ENCODE data around the gene OR13C2. TPM values are rescaled to one million over a fixed set of nuclear protein-coding genes. Genes with fewer than 3 reads are reported as not detected.

The OR13C2 gene
- total RNA-seq, 1 donor from 2014 or later = not detected

DNA sequence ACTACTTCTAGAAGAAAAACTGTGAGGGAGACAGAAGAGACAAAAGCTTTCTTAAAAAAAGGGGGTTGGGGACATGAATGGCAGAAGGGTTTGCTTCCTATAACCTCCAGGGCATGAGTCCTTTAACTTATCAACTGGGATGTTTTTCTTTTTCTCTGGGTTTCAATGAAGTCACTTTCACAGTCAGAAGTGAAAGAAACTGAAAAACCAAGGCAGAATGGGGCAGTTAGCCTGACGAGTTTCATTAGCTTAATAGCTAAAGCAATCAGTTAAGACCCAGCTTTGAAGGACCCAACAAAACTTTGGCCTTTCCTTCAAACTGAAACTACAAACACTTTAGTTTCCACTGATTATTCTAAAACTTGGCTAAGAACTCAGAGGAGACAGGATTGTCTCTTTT lies 41.1 kb downstream of the OR13C2 start:
- H3K4me3 ChIP-seq (ENCODE audit: low read depth, low read length) = no peak overlapping the region
- no peak for DNase-seq (ENCODE audit: low read depth)
- TF ChIP-seq, protein P1, sequence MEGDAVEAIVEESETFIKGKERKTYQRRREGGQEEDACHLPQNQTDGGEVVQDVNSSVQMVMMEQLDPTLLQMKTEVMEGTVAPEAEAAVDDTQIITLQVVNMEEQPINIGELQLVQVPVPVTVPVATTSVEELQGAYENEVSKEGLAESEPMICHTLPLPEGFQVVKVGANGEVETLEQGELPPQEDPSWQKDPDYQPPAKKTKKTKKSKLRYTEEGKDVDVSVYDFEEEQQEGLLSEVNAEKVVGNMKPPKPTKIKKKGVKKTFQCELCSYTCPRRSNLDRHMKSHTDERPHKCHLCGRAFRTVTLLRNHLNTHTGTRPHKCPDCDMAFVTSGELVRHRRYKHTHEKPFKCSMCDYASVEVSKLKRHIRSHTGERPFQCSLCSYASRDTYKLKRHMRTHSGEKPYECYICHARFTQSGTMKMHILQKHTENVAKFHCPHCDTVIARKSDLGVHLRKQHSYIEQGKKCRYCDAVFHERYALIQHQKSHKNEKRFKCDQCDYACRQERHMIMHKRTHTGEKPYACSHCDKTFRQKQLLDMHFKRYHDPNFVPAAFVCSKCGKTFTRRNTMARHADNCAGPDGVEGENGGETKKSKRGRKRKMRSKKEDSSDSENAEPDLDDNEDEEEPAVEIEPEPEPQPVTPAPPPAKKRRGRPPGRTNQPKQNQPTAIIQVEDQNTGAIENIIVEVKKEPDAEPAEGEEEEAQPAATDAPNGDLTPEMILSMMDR (IDR thresholded peaks at IDR 0.05; ENCODE audit: insufficient read depth, low read length, poor library complexity, severe bottlenecking) = no peak
- no peaks in the 10 kb centered on the region for H3K36me3 ChIP-seq (ENCODE audit: control insufficient read depth, insufficient read depth, low read length)
- H3K27me3 ChIP-seq (ENCODE audit: control insufficient read depth, insufficient read depth, low read length) = no peaks in the 10 kb centered on the region

DNA sequence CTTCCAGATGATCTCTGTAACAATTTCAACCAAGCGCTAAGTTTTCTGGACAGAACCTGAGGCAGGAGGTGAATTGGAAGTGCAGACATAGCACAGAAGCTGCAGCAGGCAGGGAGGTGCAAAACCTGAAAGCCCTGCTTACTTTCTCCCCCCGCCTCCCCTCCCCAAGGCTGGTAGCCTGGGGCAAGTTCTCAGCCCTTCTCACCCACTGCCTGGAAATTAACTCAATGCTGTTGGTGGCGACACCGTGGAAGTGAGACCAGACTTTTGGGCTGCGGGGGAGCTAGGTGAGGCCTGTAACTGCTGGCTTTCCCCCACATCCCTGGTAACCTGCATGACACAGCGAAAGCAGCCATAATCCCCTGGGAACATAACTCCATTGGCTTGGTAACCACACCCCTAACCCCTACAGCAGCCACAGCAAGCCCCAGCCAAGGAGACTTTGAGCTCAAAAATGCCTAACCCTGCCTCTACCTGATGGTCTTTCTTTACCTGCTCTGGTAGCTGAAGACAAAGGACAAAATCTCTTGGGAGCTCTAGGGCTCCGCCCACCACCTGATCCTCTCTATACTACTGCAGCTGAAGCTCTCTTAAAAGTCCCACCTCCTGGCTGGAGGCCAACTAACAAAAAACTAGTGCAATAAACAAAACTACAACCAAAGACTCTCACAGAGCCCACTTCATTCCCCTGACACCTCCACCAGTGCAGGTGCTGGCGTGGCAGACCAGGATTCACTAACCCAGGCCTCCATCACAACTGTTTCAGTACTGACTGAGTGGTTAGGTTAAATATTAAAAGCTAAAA lies 48.4 kb downstream of the OR13C2 start:
- Histone ChIP-seq H3K27me3 (ENCODE audit: control insufficient read depth, insufficient read depth, low read length) (no peaks in the 10 kb centered on the region), H3K4me3 (ENCODE audit: low read depth, low read length) (no peak overlapping the region), H3K36me3 (ENCODE audit: control insufficient read depth, insufficient read depth, low read length) (no peaks in the 10 kb centered on the region)
- DNase-seq (ENCODE audit: low read depth) = no peak
- TF ChIP-seq, protein P1 (IDR thresholded peaks at IDR 0.05; ENCODE audit: insufficient read depth, low read length, poor library complexity, severe bottlenecking) = no peak

DNA sequence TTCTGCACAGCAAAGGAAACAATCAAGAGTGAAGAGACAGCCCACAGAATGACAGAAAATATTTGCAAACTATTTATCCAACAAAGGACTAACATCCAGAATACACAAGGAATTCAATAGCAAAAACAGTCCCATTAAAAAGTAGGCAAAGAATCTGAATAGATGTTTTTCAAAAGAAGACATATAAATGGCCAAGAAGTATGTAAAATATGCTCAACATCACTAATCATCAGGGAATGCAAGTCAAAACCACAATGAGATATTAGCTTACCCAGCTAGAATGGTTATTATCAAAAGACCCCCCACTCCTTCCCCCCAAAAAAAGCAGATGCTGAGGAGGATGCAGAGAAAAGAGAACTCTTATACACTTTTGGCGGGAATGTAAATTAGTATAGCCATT lies 49.9 kb downstream of the OR13C2 start:
- no peaks in the 10 kb centered on the region for H3K36me3 ChIP-seq (ENCODE audit: control insufficient read depth, insufficient read depth, low read length)
- DNase-seq (ENCODE audit: low read depth) = no peak
- H3K4me3 ChIP-seq (ENCODE audit: low read depth, low read length) = no peak overlapping the region
- H3K27me3 ChIP-seq (ENCODE audit: control insufficient read depth, insufficient read depth, low read length) = no peaks in the 10 kb centered on the region
- TF ChIP-seq, protein P1 (IDR thresholded peaks at IDR 0.05; ENCODE audit: insufficient read depth, low read length, poor library complexity, severe bottlenecking) = no peak

Other genes with a start within 250 kb of the OR13C2 start
- gene OR13F1, start 101.4 kb downstream of the OR13C2 start, total RNA-seq = not detected in 2 replicates
- not detected in 2 replicates for gene OR13C4, start 78.4 kb downstream of the OR13C2 start, total RNA-seq
- gene OR13C3, start 68.8 kb downstream of the OR13C2 start, total RNA-seq = not detected in 2 replicates
- gene OR13C8, start 36.5 kb downstream of the OR13C2 start, total RNA-seq = not detected in 2 replicates
- not detected in 2 replicates for gene OR13C5, start 6.2 kb downstream of the OR13C2 start, total RNA-seq
- not detected in 2 replicates for gene OR13C9, start 12.6 kb upstream of the OR13C2 start, total RNA-seq
- gene OR13D1, start 88.9 kb upstream of the OR13C2 start, total RNA-seq = not detected in 2 replicates
- 25.2 and 29.3 TPM in 2 replicates for gene NIPSNAP3A, start 142.1 kb upstream of the OR13C2 start, total RNA-seq
- gene NIPSNAP3B, start 158.5 kb upstream of the OR13C2 start, total RNA-seq = 0.27 and 2.3 TPM in 2 replicates